ENCODE data around the gene ANAPC7. TPM values are rescaled to one million over a fixed set of nuclear protein-coding genes. Genes with fewer than 3 reads are reported as not detected.
"Not testable (repeated sequence)": the region's sequence is repeated elsewhere in the genome, so short reads cannot be mapped to it uniquely, and the experiment has no call there.

ANAPC7 gene
- polyA plus RNA-seq, 1 donor from 2014 or later: 24.9 TPM

GRCh38 chr12:110345963-110346362, 57.5 kb downstream of the ANAPC7 start:
- no peak overlapping the region for H3K4me3 Mint-ChIP-seq
- no peaks in the 10 kb centered on the region for H3K27me3 Mint-ChIP-seq
- peaks cover 8% of the 10 kb centered on the region for H3K36me3 Mint-ChIP-seq
- H3K27ac Mint-ChIP-seq: no peak overlapping the region
- no peaks in the 10 kb centered on the region for H3K9me3 Mint-ChIP-seq
- no peaks in the 10 kb centered on the region for H3K4me1 Mint-ChIP-seq

- Mint-ChIP-seq H3K4me3 (no peak overlapping the region), H3K4me1 (no peaks in the 10 kb centered on the region), H3K9me3 (no peaks in the 10 kb centered on the region), H3K27me3 (no peaks in the 10 kb centered on the region), H3K36me3 (peaks cover 8% of the 10 kb centered on the region), H3K27ac (no peak overlapping the region)
Measured at GRCh38 chr12:110345176-110345661, 58.3 kb downstream of the ANAPC7 start.

GRCh38 chr12:110344657-110345056, 58.9 kb downstream of the ANAPC7 start:
- Mint-ChIP-seq H3K4me3 (no peak overlapping the region), H3K4me1 (no peaks in the 10 kb centered on the region), H3K9me3 (no peaks in the 10 kb centered on the region), H3K27me3 (no peaks in the 10 kb centered on the region), H3K27ac (no peak overlapping the region), H3K36me3 (peaks cover 8% of the 10 kb centered on the region)

GRCh38 chr12:110343736-110344555, 59.6 kb downstream of the ANAPC7 start:
- Mint-ChIP-seq H3K36me3 (peaks cover 9% of the 10 kb centered on the region), H3K4me1 (peaks cover under 1 to 2% (median 2%) of the 10 kb centered on the region in 3 donors), H3K9me3 (no peaks in the 10 kb centered on the region), H3K27ac (no peak overlapping the region), H3K4me3 (no peak overlapping the region), H3K27me3 (no peaks in the 10 kb centered on the region)

GRCh38 chr12:110343114-110343513, 60.4 kb downstream of the ANAPC7 start:
- Mint-ChIP-seq H3K27ac (peak overlapping the region in 1 of 3 donors; percentile 46), H3K36me3 (peaks cover 12% of the 10 kb centered on the region), H3K4me1 (peaks cover 6 to 10% (median 8%) of the 10 kb centered on the region in 3 donors), H3K4me3 (no peak overlapping the region), H3K27me3 (no peaks in the 10 kb centered on the region), H3K9me3 (peaks cover 0 to 1% (median 0%) of the 10 kb centered on the region in 3 donors)

- Mint-ChIP-seq H3K27ac (no peak overlapping the region), H3K9me3 (peaks cover 0 to 1% (median 0%) of the 10 kb centered on the region in 3 donors), H3K4me1 (peaks cover 9 to 14% (median 13%) of the 10 kb centered on the region in 3 donors), H3K4me3 (no peak overlapping the region), H3K27me3 (no peaks in the 10 kb centered on the region), H3K36me3 (peaks cover 10% of the 10 kb centered on the region)
Measured at GRCh38 chr12:110342157-110342556, 61.4 kb downstream of the ANAPC7 start.

GRCh38 chr12:110340706-110341105, 62.8 kb downstream of the ANAPC7 start:
- H3K36me3 Mint-ChIP-seq: peaks cover 18% of the 10 kb centered on the region
- no peak overlapping the region for H3K27ac Mint-ChIP-seq
- H3K27me3 Mint-ChIP-seq: no peaks in the 10 kb centered on the region
- peaks cover 0 to 1% (median 0%) of the 10 kb centered on the region in 3 donors for H3K9me3 Mint-ChIP-seq
- peaks cover 9 to 14% (median 13%) of the 10 kb centered on the region in 3 donors for H3K4me1 Mint-ChIP-seq
- no peak overlapping the region for H3K4me3 Mint-ChIP-seq

- not testable (repeated sequence) for H3K27ac Mint-ChIP-seq, H3K9me3 Mint-ChIP-seq, H3K4me3 Mint-ChIP-seq, H3K27me3 Mint-ChIP-seq
- H3K4me1 Mint-ChIP-seq: peaks cover 9 to 14% (median 13%) of the 10 kb centered on the region in 3 donors
- H3K36me3 Mint-ChIP-seq: peaks cover 18% of the 10 kb centered on the region
Measured at GRCh38 chr12:110340261-110340660, 63.2 kb downstream of the ANAPC7 start.

GRCh38 chr12:110339184-110339952, 64.1 kb downstream of the ANAPC7 start:
- Mint-ChIP-seq H3K4me1 (peaks cover 9 to 14% (median 13%) of the 10 kb centered on the region in 3 donors), H3K36me3 (peaks cover 18% of the 10 kb centered on the region), H3K9me3 (peaks cover 0 to 1% (median 0%) of the 10 kb centered on the region in 3 donors), H3K4me3 (peak overlapping the region in 1 of 4 donors; percentile 64), H3K27me3 (no peaks in the 10 kb centered on the region), H3K27ac (peak overlapping the region in 2 of 3 donors; percentile 4 to 19)

GRCh38 chr12:110338754-110339153, 64.8 kb downstream of the ANAPC7 start:
- peaks cover 16% of the 10 kb centered on the region for H3K36me3 Mint-ChIP-seq
- H3K4me1 Mint-ChIP-seq: peaks cover 9 to 14% (median 13%) of the 10 kb centered on the region in 3 donors
- peaks cover 0 to 1% (median 0%) of the 10 kb centered on the region in 3 donors for H3K9me3 Mint-ChIP-seq
- peak overlapping the region in 1 of 3 donors; percentile 19 for H3K27ac Mint-ChIP-seq
- no peaks in the 10 kb centered on the region for H3K27me3 Mint-ChIP-seq
- H3K4me3 Mint-ChIP-seq: peak overlapping the region in 1 of 4 donors; percentile 64

- H3K27ac Mint-ChIP-seq: peak overlapping the region in 1 of 3 donors; percentile 19
- no peak overlapping the region for H3K4me3 Mint-ChIP-seq
- peaks cover 0 to 1% (median 0%) of the 10 kb centered on the region in 3 donors for H3K9me3 Mint-ChIP-seq
- H3K36me3 Mint-ChIP-seq: peaks cover 16% of the 10 kb centered on the region
- no peaks in the 10 kb centered on the region for H3K27me3 Mint-ChIP-seq
- H3K4me1 Mint-ChIP-seq: peaks cover 9 to 14% (median 13%) of the 10 kb centered on the region in 3 donors
Measured at GRCh38 chr12:110337912-110338710, 65.4 kb downstream of the ANAPC7 start.

GRCh38 chr12:110335481-110336045, 67.9 kb downstream of the ANAPC7 start:
- no peaks in the 10 kb centered on the region for H3K27me3 Mint-ChIP-seq
- no peak overlapping the region for H3K4me3 Mint-ChIP-seq
- peaks cover 18% of the 10 kb centered on the region for H3K36me3 Mint-ChIP-seq

GRCh38 chr12:110333201-110333600, 70.3 kb downstream of the ANAPC7 start:
- H3K4me1 Mint-ChIP-seq: peaks cover 4 to 5% (median 4%) of the 10 kb centered on the region in 3 donors
- no peak overlapping the region for H3K27ac Mint-ChIP-seq
- no peak overlapping the region for H3K4me3 Mint-ChIP-seq
- H3K36me3 Mint-ChIP-seq: peaks cover 16% of the 10 kb centered on the region
- H3K27me3 Mint-ChIP-seq: no peaks in the 10 kb centered on the region
- H3K9me3 Mint-ChIP-seq: no peaks in the 10 kb centered on the region

More at GRCh38 chr12:110335481-110336045, 67.9 kb downstream of the ANAPC7 start:
- H3K9me3 Mint-ChIP-seq: peaks cover 0 to 1% (median 0%) of the 10 kb centered on the region in 3 donors
- H3K27ac Mint-ChIP-seq: peak overlapping the region in 1 of 3 donors; percentile 92
- peaks cover 9 to 14% (median 13%) of the 10 kb centered on the region in 3 donors for H3K4me1 Mint-ChIP-seq

- no peak overlapping the region for H3K4me3 Mint-ChIP-seq
- H3K27ac Mint-ChIP-seq: peak overlapping the region in 1 of 3 donors; percentile 5
- no peaks in the 10 kb centered on the region for H3K27me3 Mint-ChIP-seq
- H3K36me3 Mint-ChIP-seq: peaks cover 9% of the 10 kb centered on the region
- no peaks in the 10 kb centered on the region for H3K9me3 Mint-ChIP-seq
- H3K4me1 Mint-ChIP-seq: no peaks in the 10 kb centered on the region
Measured at GRCh38 chr12:110330544-110330943, 73.0 kb downstream of the ANAPC7 start.

Data from IgD-negative memory B cell (primary cell).